Ovary (tissue), 9 donors: ENCODE data around the gene BEST2. TPM values are rescaled to one million over a fixed set of nuclear protein-coding genes. Genes with fewer than 3 reads are reported as not detected.
A peak's percentile ranks its signal among the peaks of the same experiment; 100 is the strongest.

Source experiments
- DNase-seq, 5 donors: peaks; one replicate each; pipeline ENCODE4 v3.0.0-alpha.2; 2019 to 2020
- H3K27ac ChIP-seq, 2 donors: fragments of 200-600 bp; one replicate each; pipeline versions ENCODE4 v1.5.1 to v1.8.0; 2019 to 2022
- H3K27me3 ChIP-seq: fragments of 200-600 bp; one replicate; pipeline ENCODE4 v1.8.0; 2022
- H3K36me3 ChIP-seq: fragments of 200-600 bp; sonication (generic); one replicate; pipeline ENCODE4 v1.5.1; 2019
- H3K4me1 ChIP-seq: one replicate; pipeline ENCODE4 v1.8.1; 2013; ENCODE audit warnings: mild to moderate bottlenecking, moderate library complexity; ENCODE audit not compliant: insufficient read depth
- H3K4me3 ChIP-seq: fragments of 200-600 bp; sonication (generic); one replicate; pipeline ENCODE4 v1.5.1; 2017
- H3K9me3 ChIP-seq, 2 donors: fragments of 200-600 bp in 1 of 2; sonication (generic) in 1 of 2; one replicate each; pipeline versions ENCODE4 v1.5.1 to v1.8.1; 2013 to 2019; ENCODE audit warnings: mild to moderate bottlenecking in 1 of 2, moderate library complexity in 1 of 2
- CTCF ChIP-seq, 3 donors: fragments of 450-650 bp in 2 of 3; fragments of 200-600 bp in 1 of 3; IDR thresholded peaks; one replicate each; pipeline versions ENCODE4 v1.5.1 to v1.8.0; 2016 to 2022; ENCODE audit warnings: antibody characterized with exemption in 3 of 3, mild to moderate bottlenecking in 1 of 3
- EP300 ChIP-seq: sonication (generic); formaldehyde crosslinking; IDR thresholded peaks from one replicate; pipeline ENCODE4 v1.6.1; 2017; ENCODE audit warnings: antibody characterized with exemption
- POLR2A ChIP-seq: fragments of 450-650 bp; IDR thresholded peaks from one replicate; pipeline ENCODE4 v1.6.1; 2017; ENCODE audit warnings: antibody characterized with exemption, mild to moderate bottlenecking, moderate library complexity
- WGBS, 3 donors: extraction: QIAGEN DNeasy Blood & Tissue Kit in 1 of 3; methylation state at CpG; one replicate each; pipeline versions ENCODE4 v1.1.5 to v1.1.7; 2013 to 2017; 5-methylcytosine and 5-hydroxymethylcytosine counted together
- intact Hi-C, 4 donors: fragments of 100-400 bp; cut with DNase I; formaldehyde crosslinking; loops; one replicate each; pipeline versions ENCODE4 v1.11.0 to v1.15.1; 2022 to 2023
- polyA plus RNA-seq, 2 donors: library from polyadenylated mRNA; stranded (reverse); fragments of 200-250 nt in 1 of 2; fragments of 350-450 nt in 1 of 2; fragmentation: Illumina TruSeq in 1 of 2; extraction: RNeasy Lipid Tissue Mini Kit (QIAGEN cat#74804) in 1 of 2; gene quantifications; one replicate each; pipeline ENCODE4 v1.2.3, GENCODE V29; 2013 to 2014
- total RNA-seq, 7 donors: library from RNA; depleted of rRNA in 2 of 7; stranded (reverse); fragments of >200 nt in 2 of 7; fragmentation: NEBNext Ultra II Directional in 3 of 7; extraction: Animal tissue kit (Norgen Biotek cat#: 25700) in 3 of 7; gene quantifications; one replicate each; pipeline versions ENCODE4 v1.1.0 to v1.2.4, GENCODE V29; 2016 to 2023
- donor health status: DM: no; HTN: no; CAD: no; lungs with moderate emphysema.
- donor health status: DM: no; HTN: no; CAD: no.
- donor health status: Bipolar disorder and iron deficiency.
- donor health status: DM: yes; HTN: yes; CAD: no.
- donor health status: DM: no; HTN: no; CAD: no.
- donor health status: DM: yes; HTN: yes; CAD: no.

The BEST2 gene
- total and polyA plus RNA-seq, 9 donors, result not detected

GRCh38 chr19:12782424-12783290, 31.1 kb downstream of the BEST2 start:
- DNase-seq, result peak; percentile 91 to 96 (median 96)
- H3K27ac ChIP-seq, result peak overlapping the region; percentile 64 to 99
- no peaks in the 10 kb centered on the region for H3K27me3 ChIP-seq
- no peaks in the 10 kb centered on the region for H3K9me3 ChIP-seq
- intact Hi-C loops, result loop anchor here in 1 of 4 donors (10.0 kb wide), 1 partner anchor 1062 kb away; no protein-coding TSS in a partner anchor
- H3K4me1 ChIP-seq, result peaks cover 19% of the 10 kb centered on the region
- TF ChIP-seq POLR2A, result peak; percentile 43
- peak in 1 of 3 donors; percentile 38 for TF ChIP-seq CTCF (IDR thresholded peaks at IDR 0.05)
- TF ChIP-seq EP300, result peak; percentile 94
- peak overlapping the region; percentile 46 for H3K4me3 ChIP-seq
- H3K36me3 ChIP-seq, result no peaks in the 10 kb centered on the region
- 0 to 1% (median 1%) methylated on average over 48 to 88 of the region's 88 CpGs for WGBS, 3 donors

- Histone ChIP-seq H3K4me3 (peak overlapping the region; percentile 46), H3K27me3 (no peaks in the 10 kb centered on the region), H3K9me3 (no peaks in the 10 kb centered on the region), H3K27ac (peak overlapping the region; percentile 64 to 99), H3K4me1 (peaks cover 20% of the 10 kb centered on the region), H3K36me3 (no peaks in the 10 kb centered on the region)
- no peak for TF ChIP-seq POLR2A
- no peak for TF ChIP-seq EP300
- TF ChIP-seq CTCF (IDR thresholded peaks at IDR 0.05), result no peak
- 9 to 16% (median 11%) methylated on average over 14 to 16 of the region's 16 CpGs for WGBS, 3 donors
- no peak for DNase-seq
- intact Hi-C loops, result loop anchor here in 1 of 4 donors (10.0 kb wide), 1 partner anchor 1061 kb away; no protein-coding TSS in a partner anchor
Observed at GRCh38 chr19:12783291-12783848, 31.8 kb downstream of the BEST2 start.

GRCh38 chr19:12783849-12784393, 32.3 kb downstream of the BEST2 start:
- no peak for TF ChIP-seq POLR2A
- TF ChIP-seq CTCF (IDR thresholded peaks at IDR 0.05), result no peak
- no peak for TF ChIP-seq EP300
- Histone ChIP-seq H3K9me3 (no peaks in the 10 kb centered on the region), H3K36me3 (no peaks in the 10 kb centered on the region), H3K4me3 (no peak overlapping the region), H3K27me3 (no peaks in the 10 kb centered on the region), H3K4me1 (peaks cover 21% of the 10 kb centered on the region), H3K27ac (peak overlapping the region; percentile 64 to 99)
- intact Hi-C loops, result loop anchor here in 1 of 4 donors (10.0 kb wide), 1 partner anchor 1061 kb away; no protein-coding TSS in a partner anchor
- peak in 4 of 5 donors; percentile 26 to 66 (median 56) for DNase-seq
- WGBS, 3 donors, result 21 to 26% (median 21%) methylated on average over 15 to 19 of the region's 19 CpGs

- DNase-seq, result no peak
- intact Hi-C loops, result loop anchor here in 1 of 4 donors (10.0 kb wide), 1 partner anchor 1060 kb away; no protein-coding TSS in a partner anchor
- Histone ChIP-seq H3K4me1 (peaks cover 19% of the 10 kb centered on the region), H3K4me3 (no peak overlapping the region), H3K36me3 (no peaks in the 10 kb centered on the region), H3K27me3 (no peaks in the 10 kb centered on the region), H3K9me3 (no peaks in the 10 kb centered on the region), H3K27ac (peak overlapping the region; percentile 64 to 99)
- TF ChIP-seq CTCF (IDR thresholded peaks at IDR 0.05) (no peak), POLR2A (no peak), EP300 (no peak)
- 71 to 78% (median 75%) methylated on average over 10 of the region's 10 CpGs for WGBS, 3 donors
Observed at GRCh38 chr19:12784394-12784870, 32.8 kb downstream of the BEST2 start.
